Stomach (tissue), 9 donors: ENCODE results near the gene LSM4. TPM values are rescaled to one million over a fixed set of nuclear protein-coding genes. Genes with fewer than 3 reads are reported as not detected.
A peak's percentile ranks its signal among the peaks of the same experiment; 100 is the strongest.

ENCODE experiments used
- DNase-seq, 2 donors: peaks; one replicate each; pipeline versions ENCODE4 v3.0.0 to v3.0.0-alpha.2; 2013 to 2019
- H3K27ac ChIP-seq, 5 donors: fragments of 200-600 bp in 4 of 5; sonication (generic) in 4 of 5; one replicate each; pipeline ENCODE4 v1.5.1; 2013 to 2019; ENCODE audit warnings: mild to moderate bottlenecking in 1 of 5, moderate library complexity in 1 of 5
- H3K27me3 ChIP-seq, 3 donors: fragments of 200-600 bp; sonication (generic); one replicate each; pipeline ENCODE4 v1.5.1; 2017 to 2019; ENCODE audit warnings: mixed run types in 1 of 3
- H3K36me3 ChIP-seq, 4 donors: fragments of 200-600 bp; sonication (generic); 1 replicate in 3 of 4; 2 replicates in 1 of 4; pipeline ENCODE4 v1.5.1; 2016 to 2019
- H3K4me1 ChIP-seq, 4 donors: fragments of 200-600 bp; sonication (generic); one replicate each; pipeline ENCODE4 v1.5.1; 2016 to 2019
- H3K4me3 ChIP-seq, 4 donors: fragments of 200-600 bp; sonication (generic) in 3 of 4; one replicate each; pipeline ENCODE4 v1.5.1; 2016 to 2019; ENCODE audit warnings: mild to moderate bottlenecking in 1 of 4
- H3K9me3 ChIP-seq, 4 donors: fragments of 200-600 bp; sonication (generic); one replicate each; pipeline ENCODE4 v1.5.1; 2016 to 2019
- EP300 ChIP-seq: sonication (generic); formaldehyde crosslinking; IDR thresholded peaks from one replicate; pipeline ENCODE4 v1.6.1; 2017; ENCODE audit warnings: antibody characterized with exemption
- POLR2A ChIP-seq, 4 donors: fragments of 450-650 bp; IDR thresholded peaks; one replicate each; pipeline ENCODE4 v1.6.1; 2016; ENCODE audit warnings: antibody characterized with exemption in 4 of 4, control low read depth in 2 of 4, mild to moderate bottlenecking in 1 of 4, moderate library complexity in 1 of 4
- POLR2AphosphoS5 ChIP-seq, 3 donors: sonication (generic); formaldehyde crosslinking; IDR thresholded peaks; one replicate each; pipeline ENCODE4 v1.6.1; 2016; ENCODE audit warnings: antibody characterized with exemption in 3 of 3
- whole genome bisulfite sequencing, 5 donors: extraction: QIAGEN DNeasy Blood & Tissue Kit in 3 of 5; methylation state at CpG; one replicate each; pipeline versions ENCODE4 v1.1.5 to v1.1.7; 2013 to 2018; 5-methylcytosine and 5-hydroxymethylcytosine counted together
- intact Hi-C: fragments of 100-400 bp; cut with DNase I; formaldehyde crosslinking; loops from one replicate; pipeline ENCODE4 v1.15.1; 2023; ENCODE audit warnings: low total_unique reads
- polyA plus RNA-seq, 3 donors: library from polyadenylated mRNA; stranded (reverse); fragments of 200-250 nt; gene quantifications; one replicate each; pipeline ENCODE4 v1.2.3, GENCODE V29; 2013
- total RNA-seq, 5 donors: library from RNA; depleted of rRNA; stranded (reverse); fragments of >200 nt; gene quantifications; one replicate each; pipeline versions ENCODE4 v1.1.0 to v1.2.3, GENCODE V29; 2014 to 2016
- TF ChIP-seq, protein P1 (sequence below), 7 experiments: fragments of 450-650 bp in 4 of 7; fragments of 200-600 bp in 3 of 7; sonication (generic) in 3 of 7; IDR thresholded peaks; one replicate each; pipeline ENCODE4 v1.5.1; 2016 to 2019; ENCODE audit warnings: antibody characterized with exemption in 7 of 7, control low read depth in 2 of 7, mild to moderate bottlenecking in 1 of 7
- donor health status: healthy with polysubstance abuse.
- donor health status: Bipolar disorder and iron deficiency.
- donor health status: healthy.

LSM4 gene
- total and polyA plus RNA-seq, 8 donors, result 24.1 to 185 (median 139) TPM

DNA sequence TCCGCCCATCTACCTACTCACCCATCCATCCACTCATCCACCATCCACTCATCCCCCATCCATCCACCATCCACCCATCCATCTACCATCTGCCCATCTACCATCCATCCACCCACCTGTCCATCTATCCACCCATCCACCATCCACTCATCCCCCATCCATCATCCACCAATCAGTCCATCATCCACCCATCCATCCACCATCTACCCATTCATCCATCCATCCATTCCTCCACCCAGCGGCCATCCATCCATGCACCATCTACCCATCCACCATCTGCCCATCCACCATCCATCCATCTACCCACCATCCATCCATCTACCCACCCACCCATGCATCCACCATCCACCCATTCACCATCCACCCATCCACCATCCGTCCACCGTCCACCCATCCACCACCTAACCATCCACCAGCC, 27.8 kb downstream of the LSM4 start:
- intact Hi-C loops, result no loop called here
- H3K27ac ChIP-seq, result peak overlapping the region in 3 of 5 donors; percentile 96 to 100 (median 99)

DNA sequence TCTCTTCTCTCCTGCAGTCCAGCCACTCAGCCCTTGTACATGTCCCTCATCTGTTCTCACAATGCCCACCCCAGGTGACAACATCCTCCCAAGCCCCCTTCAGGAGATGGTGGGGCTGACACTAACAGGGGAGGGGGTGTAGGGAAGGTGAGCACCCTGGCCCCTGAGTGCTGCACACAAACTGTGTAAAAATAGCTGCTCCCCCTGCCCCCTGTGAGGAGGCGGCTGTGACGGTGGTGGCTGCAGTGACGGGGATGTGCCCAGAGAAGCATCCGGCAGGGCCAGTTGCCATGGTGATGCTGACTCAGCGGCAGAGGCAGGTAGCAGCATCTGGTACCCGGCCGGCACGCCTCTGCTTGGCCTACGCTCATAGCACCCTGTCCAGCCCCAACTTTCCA, 28.4 kb downstream of the LSM4 start:
- Histone ChIP-seq H3K27me3 (no peaks in the 10 kb centered on the region), H3K4me1 (peaks cover 24 to 41% (median 31%) of the 10 kb centered on the region in 4 donors), H3K36me3 (no peaks in the 10 kb centered on the region), H3K27ac (peak overlapping the region in 4 of 5 donors; percentile 94 to 100 (median 98)), H3K4me3 (no peak overlapping the region), H3K9me3 (no peaks in the 10 kb centered on the region)
- 33 to 48% (median 42%) methylated on average over 8 to 9 of the region's 9 CpGs; no CpG with 5 or more reads in 1 of the 5 donors for WGBS, 5 donors
- TF ChIP-seq EP300 (no peak), POLR2A (IDR thresholded peaks at IDR 0.05) (no peak), POLR2AphosphoS5 (IDR thresholded peaks at IDR 0.05) (no peak)
- TF ChIP-seq, protein P1, sequence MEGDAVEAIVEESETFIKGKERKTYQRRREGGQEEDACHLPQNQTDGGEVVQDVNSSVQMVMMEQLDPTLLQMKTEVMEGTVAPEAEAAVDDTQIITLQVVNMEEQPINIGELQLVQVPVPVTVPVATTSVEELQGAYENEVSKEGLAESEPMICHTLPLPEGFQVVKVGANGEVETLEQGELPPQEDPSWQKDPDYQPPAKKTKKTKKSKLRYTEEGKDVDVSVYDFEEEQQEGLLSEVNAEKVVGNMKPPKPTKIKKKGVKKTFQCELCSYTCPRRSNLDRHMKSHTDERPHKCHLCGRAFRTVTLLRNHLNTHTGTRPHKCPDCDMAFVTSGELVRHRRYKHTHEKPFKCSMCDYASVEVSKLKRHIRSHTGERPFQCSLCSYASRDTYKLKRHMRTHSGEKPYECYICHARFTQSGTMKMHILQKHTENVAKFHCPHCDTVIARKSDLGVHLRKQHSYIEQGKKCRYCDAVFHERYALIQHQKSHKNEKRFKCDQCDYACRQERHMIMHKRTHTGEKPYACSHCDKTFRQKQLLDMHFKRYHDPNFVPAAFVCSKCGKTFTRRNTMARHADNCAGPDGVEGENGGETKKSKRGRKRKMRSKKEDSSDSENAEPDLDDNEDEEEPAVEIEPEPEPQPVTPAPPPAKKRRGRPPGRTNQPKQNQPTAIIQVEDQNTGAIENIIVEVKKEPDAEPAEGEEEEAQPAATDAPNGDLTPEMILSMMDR (IDR thresholded peaks at IDR 0.05), result no peak
- peak; percentile 66 to 87 for DNase-seq
- intact Hi-C loops, result no loop called here

More for the DNA sequence above, 27.8 kb downstream of the LSM4 start:
- no peak for TF ChIP-seq POLR2AphosphoS5 (IDR thresholded peaks at IDR 0.05)
- TF ChIP-seq, protein P1 (IDR thresholded peaks at IDR 0.05), result no peak
- no peak for TF ChIP-seq POLR2A (IDR thresholded peaks at IDR 0.05)
- TF ChIP-seq EP300, result no peak
- H3K9me3 ChIP-seq, result no peaks in the 10 kb centered on the region
- no peak overlapping the region for H3K4me3 ChIP-seq
- no peaks in the 10 kb centered on the region for H3K36me3 ChIP-seq
- 68 to 97% (median 95%) methylated on average over 4 of the region's 4 CpGs for WGBS, 5 donors
- DNase-seq, result no peak
- H3K27me3 ChIP-seq, result no peaks in the 10 kb centered on the region
- H3K4me1 ChIP-seq, result peaks cover 20 to 38% (median 31%) of the 10 kb centered on the region in 4 donors

DNA sequence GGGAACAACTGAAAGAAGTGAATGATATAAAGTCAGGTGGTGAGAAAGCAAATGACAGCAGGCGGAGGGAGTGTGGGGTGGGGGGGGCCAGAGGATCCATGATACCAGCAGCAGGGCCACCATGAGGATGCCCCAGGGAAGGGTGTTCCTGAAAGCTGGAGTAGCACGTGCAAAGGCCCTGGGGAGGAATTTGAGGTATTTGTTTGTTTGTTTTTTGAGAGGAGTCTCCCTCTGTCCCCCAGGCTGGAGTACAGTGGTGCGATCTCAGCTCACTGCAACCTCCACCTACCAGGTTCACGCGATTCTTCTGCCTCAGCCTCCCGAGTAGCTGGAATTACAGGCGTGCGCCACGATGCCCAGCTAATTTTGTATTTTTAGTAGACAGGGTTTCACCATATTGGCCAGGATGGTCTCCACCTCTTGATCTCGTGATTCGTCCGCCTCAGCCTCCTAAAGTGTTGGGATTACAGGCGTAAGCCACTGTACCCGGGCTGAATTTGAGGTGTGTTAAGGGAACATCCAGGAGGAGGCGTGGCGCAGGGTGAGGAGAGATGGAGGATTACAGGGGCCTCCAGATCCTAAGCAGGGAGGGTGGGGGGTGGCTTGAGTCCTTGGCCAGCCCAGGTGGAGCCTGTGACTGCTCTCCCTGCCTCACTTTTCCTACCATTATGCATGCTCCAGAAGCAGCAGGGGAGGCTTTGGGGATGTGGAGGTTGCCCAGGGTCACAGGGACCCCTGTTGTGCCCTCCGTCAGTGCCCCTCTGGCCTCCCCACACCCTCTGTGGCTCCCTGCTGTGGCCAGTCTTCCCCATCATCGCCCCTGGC, 29.0 kb downstream of the LSM4 start:
- no peaks in the 10 kb centered on the region for H3K27me3 ChIP-seq
- intact Hi-C loops, result no loop called here
- H3K9me3 ChIP-seq, result no peaks in the 10 kb centered on the region
- peak overlapping the region; percentile 94 to 100 (median 96) for H3K27ac ChIP-seq
- TF ChIP-seq EP300, result no peak
- no peak for TF ChIP-seq POLR2A (IDR thresholded peaks at IDR 0.05)
- TF ChIP-seq, protein P1 (IDR thresholded peaks at IDR 0.05), result no peak
- TF ChIP-seq POLR2AphosphoS5 (IDR thresholded peaks at IDR 0.05), result no peak
- no peaks in the 10 kb centered on the region for H3K36me3 ChIP-seq
- peaks cover 24 to 41% (median 31%) of the 10 kb centered on the region in 4 donors for H3K4me1 ChIP-seq
- peak overlapping the region in 3 of 4 donors; percentile 46 to 70 (median 58) for H3K4me3 ChIP-seq
- DNase-seq, result no peak
- 56 to 64% (median 62%) methylated on average over 18 of the region's 18 CpGs for WGBS, 5 donors

DNA sequence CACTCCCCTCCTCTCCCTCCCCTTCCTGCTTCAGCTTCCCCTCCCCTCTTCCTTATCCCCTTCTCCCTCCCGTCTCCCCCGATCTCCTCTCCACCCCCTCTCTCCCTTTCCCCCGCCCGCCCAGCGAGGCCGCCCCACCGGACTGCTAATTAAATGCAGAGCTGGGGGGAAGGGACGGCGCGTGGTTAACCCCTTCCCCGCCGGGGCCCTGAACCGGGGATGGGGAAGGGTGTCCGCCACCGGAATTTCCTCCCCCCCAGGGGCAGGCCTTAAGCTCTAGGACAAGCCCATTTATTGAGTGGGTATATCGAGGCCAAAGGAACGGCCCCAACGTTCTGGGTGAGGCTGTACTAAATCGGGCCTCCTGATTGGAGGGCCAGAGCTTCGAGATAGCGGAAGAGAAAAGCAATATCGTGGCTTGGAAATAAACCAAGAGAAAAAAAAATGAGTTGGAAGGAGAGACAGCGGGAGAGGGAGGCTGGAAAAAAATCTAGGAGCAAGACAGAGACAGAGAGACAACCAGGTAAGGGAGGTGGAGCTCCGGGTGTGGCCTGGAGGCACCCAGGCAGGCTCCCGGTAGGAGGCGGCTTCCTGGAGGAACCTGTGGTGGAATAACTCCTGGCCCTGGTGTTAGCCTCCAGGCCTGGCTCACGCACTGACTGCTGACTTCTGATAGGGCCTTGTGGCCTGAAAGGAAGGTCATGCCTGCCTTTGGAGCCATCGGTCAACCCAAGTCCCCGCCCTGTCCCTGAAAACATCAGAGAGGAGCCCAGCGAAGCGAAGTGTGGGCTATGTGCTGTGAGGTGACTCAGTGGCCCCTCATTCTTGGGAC, 29.9 kb downstream of the LSM4 start:
- no peaks in the 10 kb centered on the region for H3K36me3 ChIP-seq
- H3K27me3 ChIP-seq, result no peaks in the 10 kb centered on the region
- DNase-seq, result peak; percentile 71 to 94
- H3K4me3 ChIP-seq, result peak overlapping the region; percentile 46 to 70 (median 61)
- intact Hi-C loops, result no loop called here
- no peaks in the 10 kb centered on the region for H3K9me3 ChIP-seq
- peaks cover 24 to 46% (median 34%) of the 10 kb centered on the region in 4 donors for H3K4me1 ChIP-seq
- WGBS, 5 donors, result 6 to 9% (median 7%) methylated on average over 30 to 31 of the region's 31 CpGs
- peak overlapping the region; percentile 94 to 100 (median 96) for H3K27ac ChIP-seq
- TF ChIP-seq EP300 (no peak), POLR2AphosphoS5 (IDR thresholded peaks at IDR 0.05) (peak in 2 of 3 donors; percentile 5 to 46), POLR2A (IDR thresholded peaks at IDR 0.05) (no peak)
- TF ChIP-seq, protein P1 (IDR thresholded peaks at IDR 0.05), result no peak
